GM21619 (cell line): ENCODE measurements around the gene CNN3.

Experiments
- ATAC-seq: cut with Tn5 transposase; IDR thresholded peaks from one replicate; pipeline ENCODE4 v1.9.1; 2021; ENCODE audit not compliant: unreplicated experiment

CNN3 gene

DNA sequence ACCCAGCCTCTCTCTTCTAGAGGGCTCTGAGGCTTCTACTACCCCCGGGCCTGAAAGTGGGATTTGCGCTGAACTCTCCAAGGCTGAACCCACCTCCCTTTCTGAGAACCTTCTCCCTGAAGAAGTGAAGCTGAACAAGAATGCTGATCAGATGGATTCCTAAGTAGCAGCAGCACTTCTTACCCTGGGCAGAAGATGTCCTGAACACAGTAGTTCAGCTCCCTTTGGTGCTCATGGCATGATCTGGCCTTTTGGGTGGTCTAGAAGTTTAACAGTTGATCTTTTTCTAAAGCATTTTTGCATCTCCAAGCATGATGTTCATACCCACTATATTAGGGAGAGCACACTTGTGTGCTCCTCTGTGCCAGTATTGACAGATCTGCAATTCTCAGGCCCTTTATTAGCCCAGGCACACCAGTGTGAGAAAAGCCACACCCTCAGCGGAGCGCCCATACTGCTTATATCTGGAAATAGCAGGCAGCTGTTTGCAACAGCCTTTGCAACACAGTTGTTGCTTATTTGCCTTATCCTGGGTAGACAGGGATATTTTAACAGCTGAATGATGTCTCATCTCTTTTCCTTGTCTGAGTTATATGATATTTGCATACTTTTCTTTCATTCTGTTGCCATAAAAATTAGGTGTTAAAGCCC is 34.2 kb downstream of the CNN3 start:
- no peak for ATAC-seq

DNA sequence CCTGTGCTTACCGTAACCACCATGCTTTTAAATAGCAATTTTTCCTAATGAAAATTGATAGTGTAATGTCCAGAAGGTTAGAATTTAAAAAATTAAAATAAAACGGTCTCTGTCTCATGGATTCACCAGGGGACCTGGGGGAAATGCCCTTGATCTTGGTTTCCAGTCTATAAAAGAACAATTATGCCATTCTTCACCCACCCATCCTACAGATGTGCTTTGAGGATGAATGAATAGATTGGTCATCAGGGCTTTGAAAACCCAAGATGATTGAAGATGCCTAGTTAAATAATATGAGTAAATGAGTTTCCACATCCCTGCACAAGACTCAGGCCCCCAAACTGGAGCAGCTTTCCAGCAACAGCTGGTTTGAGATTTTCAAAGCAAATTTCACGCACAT is 38.7 kb downstream of the CNN3 start:
- ATAC-seq: no peak

DNA sequence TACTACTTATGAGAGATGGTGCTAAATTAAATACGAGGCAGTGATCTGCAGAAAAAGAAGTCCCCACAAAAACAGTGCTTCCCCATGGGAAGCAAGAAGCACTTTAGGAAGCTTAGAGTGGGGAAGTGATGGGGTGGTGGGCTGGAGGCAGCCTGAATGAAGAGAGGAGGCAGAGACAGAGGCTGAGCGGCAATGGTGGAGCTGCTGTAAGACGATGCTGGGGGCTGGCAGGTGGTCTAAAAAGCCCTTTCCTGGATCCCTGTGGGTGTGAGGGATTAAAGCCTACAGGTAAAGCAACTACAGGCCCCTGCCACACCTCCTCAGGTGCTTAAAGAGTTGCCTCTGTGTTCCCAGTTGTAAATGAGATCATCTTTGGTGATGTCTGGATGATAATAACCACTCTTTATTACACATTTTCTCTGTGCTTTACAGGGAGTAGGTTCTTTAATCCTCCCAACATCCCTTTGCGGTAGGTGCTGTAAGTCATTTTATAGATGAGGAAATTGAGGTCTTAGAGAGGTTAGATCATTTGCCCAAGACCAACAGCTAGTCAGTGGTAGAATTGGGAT is 39.2 kb downstream of the CNN3 start:
- no peak for ATAC-seq

DNA sequence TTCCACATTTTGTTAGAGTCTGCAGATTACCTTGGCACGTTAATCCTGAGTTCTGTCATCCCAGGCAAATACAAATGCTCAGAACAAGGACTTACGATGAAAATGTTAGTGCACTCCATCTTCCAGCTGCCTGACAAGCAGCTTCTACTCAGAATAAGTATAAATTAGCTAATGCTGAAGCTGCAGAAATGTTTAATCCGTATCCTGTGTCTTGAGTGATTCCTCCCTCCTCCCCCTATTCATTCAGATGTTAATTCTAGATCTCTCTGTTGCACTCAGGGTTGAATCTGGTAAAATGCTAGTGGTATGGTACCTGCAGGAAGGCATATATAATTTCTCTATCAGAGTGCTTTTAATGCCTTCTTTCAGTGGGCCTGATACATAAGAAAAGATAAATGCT is 39.8 kb downstream of the CNN3 start:
- no peak for ATAC-seq

DNA sequence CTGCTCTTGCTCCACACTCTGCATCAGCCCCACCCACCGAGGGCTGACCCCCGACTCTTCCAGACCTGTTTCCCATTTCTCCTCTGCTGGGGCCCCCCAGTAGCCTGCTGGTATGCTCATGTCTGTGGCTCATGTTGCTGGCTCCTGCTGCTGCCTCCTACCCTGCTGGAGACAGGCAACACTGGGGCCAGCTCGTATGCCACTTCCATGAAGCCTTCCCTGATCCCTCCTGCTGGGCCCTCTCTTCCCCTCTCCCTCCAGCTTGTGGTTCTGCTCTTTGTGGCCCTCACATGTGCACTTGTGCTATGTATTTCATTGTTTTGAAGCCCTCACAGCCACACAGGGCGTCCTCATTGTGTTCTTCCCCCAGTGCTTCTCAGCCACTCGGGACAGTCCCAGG is 40.5 kb downstream of the CNN3 start:
- ATAC-seq: no peak

DNA sequence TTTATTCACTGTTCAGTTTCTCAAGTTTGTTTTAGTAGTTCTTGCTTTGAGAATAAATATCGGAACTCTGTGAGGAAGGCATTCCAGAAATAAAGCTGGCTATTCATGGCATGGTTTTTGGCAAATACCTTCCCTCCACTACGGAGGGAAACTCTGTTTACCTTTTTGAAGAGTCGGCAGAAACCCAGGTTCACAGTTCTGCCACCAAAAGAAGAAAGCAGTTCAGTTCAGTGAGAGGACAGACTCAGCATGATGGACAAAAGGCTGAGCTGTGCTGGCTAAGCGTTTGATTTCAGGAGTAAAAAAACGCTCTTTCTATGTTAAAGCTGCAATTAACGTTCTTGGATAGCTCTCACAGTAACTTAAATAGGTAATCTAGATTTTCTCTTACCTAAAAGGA is 42.4 kb downstream of the CNN3 start:
- ATAC-seq: no peak

DNA sequence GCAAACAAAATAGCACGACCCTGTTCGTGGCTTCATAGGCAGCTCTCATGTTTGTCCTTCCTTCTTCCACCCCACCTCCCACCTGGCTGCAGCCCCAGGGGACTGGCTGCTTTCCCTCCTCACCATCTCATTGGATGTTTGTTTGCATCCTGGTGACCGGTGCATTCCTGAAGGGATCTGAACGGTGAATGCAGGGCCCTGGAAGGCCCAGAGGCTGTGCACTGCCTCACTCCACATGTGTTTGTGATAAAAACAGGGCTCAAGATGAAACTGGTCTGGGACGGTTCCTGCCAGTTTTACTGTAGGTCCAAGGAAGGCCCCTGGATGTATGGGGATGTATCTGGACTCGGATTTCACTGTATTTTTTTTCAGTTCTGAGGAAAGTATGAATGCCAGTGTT is 42.8 kb downstream of the CNN3 start:
- no peak for ATAC-seq

DNA sequence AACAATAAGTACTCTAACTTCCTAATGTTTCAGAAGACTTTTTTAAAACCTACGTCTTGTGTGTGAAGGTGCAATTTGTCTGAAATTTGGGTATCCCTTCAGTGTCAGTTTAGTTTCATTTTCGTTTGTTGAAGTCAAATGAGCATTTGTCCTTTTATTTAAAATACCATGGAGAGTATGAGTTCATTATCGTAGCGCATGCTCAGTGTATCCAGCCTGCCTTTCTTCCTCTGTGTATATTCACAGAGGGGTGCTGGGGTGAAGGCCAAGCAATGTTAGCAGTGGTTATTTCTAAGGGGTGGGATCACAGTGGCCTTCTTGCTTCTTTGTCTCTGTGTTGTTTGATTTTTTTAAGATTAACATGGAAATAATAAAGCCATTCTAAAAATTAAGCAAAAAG is 43.2 kb downstream of the CNN3 start:
- peak; percentile 48 for ATAC-seq

DNA sequence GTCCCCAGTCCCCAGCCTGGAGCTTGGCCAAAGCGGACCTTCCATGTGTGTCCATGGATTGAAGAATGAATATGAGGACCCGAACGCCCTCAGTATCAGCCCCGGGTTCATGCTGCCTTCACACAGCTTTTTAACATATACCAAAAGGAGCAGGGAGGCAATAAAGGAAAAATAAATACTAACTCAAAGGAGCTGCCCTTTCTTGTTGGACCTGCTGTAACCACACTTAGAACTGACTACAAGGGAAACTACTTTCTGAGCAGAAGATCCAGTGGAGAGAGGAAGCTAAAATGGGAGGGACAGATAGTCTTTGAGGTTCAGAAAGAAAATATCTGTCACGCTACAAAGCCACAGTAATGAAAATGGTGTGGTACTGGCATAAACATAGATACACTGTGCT is 48.6 kb downstream of the CNN3 start:
- ATAC-seq: no peak

DNA sequence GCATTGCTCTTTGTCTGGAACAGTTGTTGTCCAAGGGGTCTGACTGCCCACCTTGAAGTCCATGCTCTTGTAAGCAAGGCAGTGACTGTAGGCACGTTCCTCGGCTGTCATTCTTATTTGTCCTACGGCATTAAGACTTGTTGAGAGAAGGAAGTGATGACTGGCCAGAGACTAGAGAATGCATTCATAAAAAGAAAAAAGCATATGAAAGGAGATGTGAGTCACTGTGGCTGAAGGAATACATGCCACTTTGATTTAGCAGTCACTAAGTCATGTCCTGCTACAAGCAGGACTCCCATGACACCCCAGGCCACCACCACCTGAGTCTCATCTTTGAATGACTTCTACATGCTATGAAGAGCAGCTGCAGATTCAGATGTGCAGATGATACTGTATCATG is 50.5 kb downstream of the CNN3 start:
- no peak for ATAC-seq

DNA sequence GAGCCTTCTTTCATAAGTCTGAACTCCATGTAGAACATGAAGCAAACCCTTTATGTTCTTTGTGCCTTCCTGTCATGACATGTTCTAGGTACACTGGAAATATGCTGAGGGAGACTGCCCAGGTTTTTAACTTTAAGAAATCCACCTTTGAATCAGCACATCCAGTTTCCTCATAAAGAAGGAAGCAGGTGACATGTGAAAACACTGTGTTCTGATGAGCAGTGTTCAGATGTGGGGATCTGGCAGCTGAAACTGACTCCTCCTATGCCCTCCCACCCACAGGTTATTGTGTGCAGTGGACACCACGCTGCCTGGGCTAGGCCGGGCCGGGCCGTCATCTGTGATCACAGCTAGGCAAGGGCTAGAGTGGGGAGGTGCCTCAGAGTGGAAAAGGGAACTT is 51.1 kb downstream of the CNN3 start:
- no peak for ATAC-seq

DNA sequence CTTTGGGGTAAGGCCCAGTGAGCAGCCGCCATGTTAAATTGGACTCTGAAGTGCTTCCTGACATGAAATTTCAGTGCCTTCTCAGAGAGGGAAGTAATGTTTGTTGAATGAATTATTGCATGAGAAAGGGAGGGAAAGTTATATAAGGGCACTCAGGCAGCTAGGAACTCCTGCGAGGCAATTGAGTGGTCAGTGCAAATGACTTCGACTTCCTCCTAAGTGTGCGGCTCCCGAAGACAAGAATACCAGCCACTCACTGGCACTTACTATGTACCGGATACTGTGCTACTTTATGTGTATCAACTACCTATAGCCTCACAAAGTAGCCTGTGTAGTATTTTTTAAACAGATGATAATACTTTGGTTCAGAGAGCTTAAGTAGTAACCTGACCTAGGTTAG is 52.5 kb downstream of the CNN3 start:
- no peak for ATAC-seq

DNA sequence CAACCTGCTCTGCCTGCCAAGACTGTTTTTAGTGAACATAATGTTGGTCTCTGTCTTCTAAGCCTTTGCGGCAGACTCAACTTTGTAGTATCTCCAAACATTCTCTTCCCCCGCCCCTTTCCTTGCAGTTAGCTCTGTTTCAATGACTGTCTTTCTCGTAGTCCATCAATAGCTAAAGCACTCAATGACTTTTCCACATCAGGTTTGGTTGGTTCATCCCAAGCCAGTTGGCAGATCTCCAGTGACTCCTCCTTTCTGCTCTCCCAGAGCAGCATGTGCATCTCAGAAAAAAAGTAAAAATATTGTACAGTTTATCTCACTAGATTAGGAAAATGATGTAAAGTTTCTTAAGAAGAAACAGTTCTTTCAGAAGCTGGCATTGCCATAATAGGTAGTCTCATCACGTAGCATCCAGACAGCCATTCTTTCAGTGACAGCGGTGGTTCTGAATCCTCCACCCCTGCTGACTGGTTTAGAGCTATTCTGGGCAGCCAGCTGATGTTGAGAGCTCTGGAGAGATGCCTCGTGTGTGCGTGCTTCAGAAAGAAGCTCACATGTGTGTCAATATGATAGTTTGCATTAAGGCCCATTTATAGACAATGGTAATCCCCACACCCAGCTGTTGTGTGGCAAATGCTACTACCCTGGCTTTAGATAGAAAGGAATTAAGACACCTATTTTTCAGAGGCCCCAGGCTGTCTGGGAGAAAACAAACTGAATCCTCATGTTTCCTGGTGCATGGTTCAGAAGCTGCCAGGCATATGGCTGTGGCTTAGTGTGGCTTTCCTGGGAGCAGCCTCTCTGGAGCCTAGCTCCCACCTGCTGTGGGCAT is 53.2 kb downstream of the CNN3 start:
- ATAC-seq: no peak

DNA sequence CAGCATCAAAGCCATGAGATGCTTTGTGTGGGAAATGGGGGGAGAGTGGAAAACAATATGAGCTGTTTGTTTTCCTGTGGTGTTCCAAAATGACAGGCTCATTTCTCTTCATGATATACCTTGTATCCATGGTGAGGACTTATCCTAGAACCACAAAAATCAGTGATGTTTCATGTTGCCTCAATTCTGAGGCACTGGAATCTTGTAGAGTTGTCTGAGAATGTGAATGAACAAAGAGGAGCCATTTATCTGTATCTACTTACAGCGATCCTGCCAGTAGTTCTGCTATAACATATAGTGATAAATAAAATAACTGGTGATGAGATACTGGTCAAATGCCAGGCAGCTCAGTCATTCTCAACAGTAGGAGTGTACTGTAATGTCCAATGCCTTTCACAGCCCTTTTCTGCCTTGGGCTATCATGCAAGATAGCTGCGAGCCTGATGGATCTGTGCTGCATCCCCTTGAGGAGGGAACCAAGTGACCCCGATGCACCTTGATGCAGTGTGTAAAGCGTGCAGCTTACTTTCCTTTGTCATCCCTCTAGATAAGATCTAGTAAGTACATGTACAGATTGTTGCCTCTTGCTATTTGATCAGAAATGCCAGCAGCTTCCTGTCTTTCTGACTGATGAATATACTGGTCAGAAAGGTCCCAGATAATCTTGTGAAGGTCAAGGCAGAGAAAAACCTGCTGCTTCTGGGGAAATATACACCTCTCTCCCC is 54.0 kb downstream of the CNN3 start:
- no peak for ATAC-seq

DNA sequence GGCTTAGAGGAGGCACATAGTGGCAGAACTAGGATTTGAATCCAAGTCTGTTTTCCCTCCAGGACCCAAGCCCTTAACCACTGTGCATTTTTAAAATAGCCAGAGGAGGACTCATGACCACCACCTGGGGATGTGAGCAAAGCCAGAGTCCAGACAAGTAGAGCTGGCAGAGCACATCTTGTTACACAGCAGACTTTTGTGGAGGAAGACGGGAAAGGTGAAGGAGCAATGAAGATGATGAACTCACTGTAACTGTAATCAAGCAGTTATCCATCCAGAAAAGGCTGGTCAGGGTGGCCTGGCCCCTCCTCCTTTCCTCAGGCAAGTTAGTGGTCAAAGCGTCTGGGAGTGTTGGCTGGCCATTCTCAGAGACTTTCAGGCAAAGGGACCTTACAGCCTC is 55.9 kb downstream of the CNN3 start:
- no peak for ATAC-seq

DNA sequence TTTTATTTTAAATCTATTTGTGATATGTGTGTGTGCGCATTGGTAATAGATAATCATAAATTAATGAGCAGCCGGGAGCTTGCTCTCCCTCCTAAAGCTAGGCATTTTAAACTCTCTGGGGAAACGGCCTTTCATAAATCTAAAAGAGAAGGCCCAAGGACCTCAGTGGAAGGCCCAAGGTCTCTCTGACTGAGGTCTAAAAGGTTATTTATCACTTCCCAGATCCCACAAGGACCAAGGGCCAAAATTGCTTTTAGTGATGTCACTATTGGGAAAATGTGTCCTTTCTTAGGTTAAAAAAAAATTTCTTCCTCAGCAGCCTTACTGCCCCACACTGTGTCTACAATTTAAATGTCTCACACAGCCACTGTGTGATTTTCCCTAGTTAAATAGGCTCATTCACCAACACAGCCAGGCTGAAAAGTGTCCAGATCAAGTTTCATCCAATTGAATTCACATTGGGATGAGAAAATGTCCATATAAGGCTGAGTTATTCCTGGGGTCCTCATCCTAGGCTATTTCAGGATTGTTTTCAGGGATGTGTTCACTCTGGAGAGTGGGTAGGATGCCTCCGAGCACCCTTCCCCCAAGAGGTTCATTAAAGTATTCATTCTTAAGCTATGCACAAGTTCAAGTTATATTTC is 60.6 kb downstream of the CNN3 start:
- no peak for ATAC-seq

DNA sequence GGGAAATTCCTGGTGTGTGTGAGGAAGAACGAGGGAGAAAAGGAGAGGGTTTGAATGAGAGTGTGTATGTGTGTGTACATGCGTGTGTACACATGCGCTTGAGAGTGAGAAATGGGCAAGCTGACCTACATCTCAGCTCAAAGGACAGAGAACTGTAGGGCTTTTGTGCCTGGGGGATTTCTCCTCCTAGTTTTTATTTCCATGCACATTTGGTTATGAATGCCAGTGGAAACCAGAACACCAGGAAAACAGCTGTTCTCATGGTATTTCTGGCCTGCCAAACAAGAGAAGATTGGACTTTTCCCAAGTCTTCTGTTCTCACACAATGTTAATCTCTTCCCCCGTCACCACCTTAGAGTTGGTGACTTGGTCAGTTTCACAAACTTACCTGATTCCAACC is 61.5 kb downstream of the CNN3 start:
- ATAC-seq: no peak

DNA sequence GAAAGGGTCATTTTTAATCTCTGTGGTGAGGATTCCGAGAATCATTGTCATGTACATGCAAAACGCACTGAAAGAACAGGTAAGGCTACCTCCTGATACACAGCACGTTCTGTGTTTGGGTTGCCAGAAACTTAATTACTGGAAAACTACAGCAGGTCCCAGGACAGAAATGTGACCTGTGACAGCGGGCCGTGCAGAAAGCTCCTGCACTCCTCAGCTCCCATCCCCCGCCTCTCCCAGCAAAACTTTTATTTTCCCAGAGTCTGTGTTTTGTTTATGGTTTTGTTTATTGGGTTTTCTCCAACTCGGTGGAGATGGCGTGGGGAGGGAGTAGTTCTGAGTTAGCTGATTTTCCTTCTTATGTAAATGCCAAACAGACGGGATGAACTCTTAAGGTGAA is 62.1 kb downstream of the CNN3 start:
- ATAC-seq: no peak

DNA sequence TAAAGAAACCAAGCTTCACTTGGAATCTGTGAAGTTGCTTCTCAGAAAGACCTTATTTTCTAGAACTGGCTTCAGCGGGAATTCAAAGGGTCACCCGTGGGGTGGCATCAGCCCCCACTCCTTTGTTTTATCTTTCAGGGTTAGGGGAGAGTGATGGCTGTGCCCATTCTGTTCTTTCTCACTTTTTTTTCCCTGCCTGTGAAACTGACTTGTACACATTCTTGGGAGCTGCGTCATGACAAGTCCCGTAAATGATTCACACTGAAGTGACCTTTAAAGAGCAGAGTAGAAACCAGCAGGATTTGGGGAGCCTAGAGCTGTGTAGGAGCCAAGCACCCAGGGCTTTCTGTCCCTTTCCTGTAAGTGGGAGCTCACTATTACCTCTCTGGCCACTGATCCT is 63.0 kb downstream of the CNN3 start:
- ATAC-seq: no peak

DNA sequence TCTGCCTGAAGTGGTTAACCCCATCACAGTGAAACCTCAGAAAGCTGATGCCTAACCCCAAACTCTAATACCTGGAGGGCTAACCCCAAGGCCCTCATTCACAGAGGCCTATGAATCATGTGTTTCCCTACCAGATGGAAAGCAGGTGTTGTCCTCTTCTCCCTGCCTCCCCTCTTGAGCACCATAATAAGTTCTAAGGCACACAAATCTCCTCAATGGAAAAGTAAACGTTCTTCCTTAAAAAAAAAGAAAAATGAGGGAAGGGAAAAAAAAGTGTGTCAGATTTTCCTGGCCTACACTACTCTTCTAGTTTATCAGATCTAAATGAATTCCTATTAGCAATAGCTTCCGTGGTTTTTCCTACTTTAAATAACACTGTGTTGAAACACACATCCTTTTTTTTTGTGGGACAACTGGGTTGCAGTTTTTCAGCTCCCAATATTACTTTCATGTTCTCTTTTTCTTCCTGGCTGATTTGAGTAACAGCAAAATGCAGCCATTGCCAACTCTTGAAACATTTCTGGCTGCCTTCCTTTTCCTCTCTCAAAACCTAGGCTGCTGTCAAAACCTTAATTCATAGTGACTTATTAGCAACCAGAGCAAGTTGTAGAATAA is 63.5 kb downstream of the CNN3 start:
- no peak for ATAC-seq

DNA sequence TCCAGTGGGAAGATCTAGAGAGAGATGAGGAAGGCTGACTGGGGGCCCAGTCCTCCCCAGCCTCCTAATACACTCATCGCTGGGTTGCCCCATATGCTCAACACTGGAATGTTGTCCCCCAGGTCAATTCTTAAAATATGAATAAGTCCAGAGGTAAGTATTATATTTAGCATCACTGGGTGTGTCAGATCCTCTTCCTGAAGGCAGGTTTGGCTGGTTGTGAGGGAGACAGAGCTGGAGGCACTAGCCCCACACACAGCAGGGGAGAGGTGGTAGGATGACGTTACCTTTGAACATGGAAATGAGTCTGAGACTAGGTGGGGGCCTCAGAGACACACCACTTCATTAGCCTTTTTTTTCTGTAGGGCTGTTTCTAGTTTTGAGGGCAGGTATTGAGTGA is 64.2 kb downstream of the CNN3 start:
- ATAC-seq: no peak
